Measurements from ENCODE around the gene RFK.

Gene RFK

DNA sequence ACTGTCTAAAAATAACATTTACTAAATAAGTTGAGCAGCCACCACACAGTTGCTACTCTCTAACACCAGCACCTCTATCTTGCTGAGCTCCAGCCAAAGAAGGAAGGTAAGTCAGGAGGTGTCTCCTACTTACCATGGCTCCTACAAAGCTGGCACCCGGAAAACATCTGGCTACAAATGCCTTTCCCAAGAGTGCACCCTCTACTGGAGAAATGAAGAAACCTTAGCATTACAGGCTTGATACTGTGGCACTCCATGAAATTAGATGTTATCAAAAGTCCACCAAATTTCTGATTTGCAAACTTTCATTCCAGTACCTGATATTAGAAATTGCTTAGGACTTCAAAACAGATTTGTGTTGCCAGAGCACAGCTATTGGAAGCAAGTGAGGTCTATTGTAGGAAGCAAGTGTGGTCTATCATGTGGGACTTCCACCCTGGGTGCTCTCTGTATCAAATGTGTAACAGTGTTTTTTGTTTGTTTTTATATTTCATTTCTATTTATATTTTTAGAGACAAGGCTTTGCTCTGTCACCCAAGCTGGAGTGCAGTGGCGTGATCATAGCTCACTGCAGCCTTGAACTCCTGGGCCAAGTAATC lies 25.7 kb upstream of the RFK start:
- peak; percentile 74 for TF ChIP-seq CTCF (IDR thresholded peaks at IDR 0.05; ENCODE audit: low read depth, low read length, missing control alignments)
- H3K4me3 ChIP-seq (replicated peaks; ENCODE audit: low read depth, low read length): no peak overlapping the region
- DNase-seq (ENCODE audit: extremely low read depth, low read depth): no peak

GRCh38 chr9:76417394-76417793 lies 23.2 kb upstream of the RFK start:
- DNase-seq (ENCODE audit: extremely low read depth, low read depth): no peak
- TF ChIP-seq CTCF (IDR thresholded peaks at IDR 0.05; ENCODE audit: low read depth, low read length, missing control alignments): no peak
- no peak overlapping the region for H3K4me3 ChIP-seq (replicated peaks; ENCODE audit: low read depth, low read length)

GRCh38 chr9:76415731-76416130 lies 21.5 kb upstream of the RFK start:
- no peak for DNase-seq (ENCODE audit: extremely low read depth, low read depth)

DNA sequence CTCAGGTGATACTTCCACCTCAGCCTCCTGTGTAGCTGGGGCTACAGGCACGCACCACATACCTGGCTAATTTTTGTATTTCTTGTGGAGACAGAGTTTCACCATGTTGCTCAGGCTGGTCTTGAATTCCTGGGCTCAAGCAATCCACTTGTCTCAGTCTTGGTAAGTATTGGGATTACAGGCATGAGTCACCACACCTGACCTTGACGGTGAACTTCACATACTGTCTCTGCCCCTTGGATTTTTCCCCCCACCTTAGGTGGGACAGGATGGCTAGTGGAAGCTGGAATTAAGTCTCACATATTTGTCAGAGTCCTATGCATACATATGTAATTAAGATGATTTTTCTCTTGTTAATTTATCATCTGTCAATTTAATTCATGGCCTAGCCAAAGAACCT lies 20.9 kb upstream of the RFK start:
- no peak for DNase-seq (ENCODE audit: extremely low read depth, low read depth)
- no peak for TF ChIP-seq CTCF (IDR thresholded peaks at IDR 0.05; ENCODE audit: low read depth, low read length, missing control alignments)
- no peak overlapping the region for H3K4me3 ChIP-seq (replicated peaks; ENCODE audit: low read depth, low read length)

More at GRCh38 chr9:76415731-76416130, 21.5 kb upstream of the RFK start:
- no peak for TF ChIP-seq CTCF (IDR thresholded peaks at IDR 0.05; ENCODE audit: low read depth, low read length, missing control alignments)
- no peak overlapping the region for H3K4me3 ChIP-seq (replicated peaks; ENCODE audit: low read depth, low read length)

DNA sequence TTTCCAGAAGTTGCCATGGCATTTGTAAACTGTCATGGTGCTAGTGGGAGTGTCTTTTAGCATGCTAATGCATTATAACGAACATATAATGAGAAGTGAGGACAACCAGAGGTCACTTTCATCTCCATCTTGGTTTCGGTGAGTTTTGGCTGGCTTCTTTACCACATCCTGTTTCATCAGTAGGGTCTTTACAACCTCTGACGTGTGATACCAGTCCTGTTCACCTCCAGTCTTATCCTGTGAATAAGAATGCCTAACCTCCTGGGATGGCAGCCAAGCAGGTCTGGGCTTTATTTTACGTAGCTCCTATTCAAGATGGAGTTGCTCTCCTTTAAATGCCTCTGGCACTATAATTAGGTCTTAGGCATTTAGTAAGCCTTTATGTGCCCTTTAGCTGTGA lies 20.4 kb upstream of the RFK start:
- TF ChIP-seq CTCF (IDR thresholded peaks at IDR 0.05; ENCODE audit: low read depth, low read length, missing control alignments): no peak
- no peak overlapping the region for H3K4me3 ChIP-seq (replicated peaks; ENCODE audit: low read depth, low read length)
- peak; percentile 52 for DNase-seq (ENCODE audit: extremely low read depth, low read depth)

DNA sequence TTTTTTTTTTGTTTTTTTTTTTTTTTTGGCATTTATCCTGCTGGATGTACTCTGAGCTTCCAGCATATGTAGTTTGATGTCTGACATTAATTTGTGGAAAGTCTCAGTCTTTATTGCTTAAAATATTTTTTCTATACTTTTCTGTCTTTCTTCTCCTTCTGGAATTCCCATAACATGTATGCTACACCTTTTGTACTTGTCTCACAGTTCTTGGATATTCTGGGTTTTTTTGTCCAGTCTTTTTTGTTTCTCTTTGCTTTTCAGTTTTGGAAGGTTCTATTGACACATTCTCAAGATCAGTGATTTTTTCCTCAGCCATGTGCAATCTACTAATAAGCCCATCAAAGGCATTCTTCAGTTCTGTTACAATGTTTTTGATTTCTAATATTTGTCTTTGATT lies 19.4 kb upstream of the RFK start:
- no peak overlapping the region for H3K4me3 ChIP-seq (replicated peaks; ENCODE audit: low read depth, low read length)
- DNase-seq (ENCODE audit: extremely low read depth, low read depth): no peak
- TF ChIP-seq CTCF (IDR thresholded peaks at IDR 0.05; ENCODE audit: low read depth, low read length, missing control alignments): no peak

DNA sequence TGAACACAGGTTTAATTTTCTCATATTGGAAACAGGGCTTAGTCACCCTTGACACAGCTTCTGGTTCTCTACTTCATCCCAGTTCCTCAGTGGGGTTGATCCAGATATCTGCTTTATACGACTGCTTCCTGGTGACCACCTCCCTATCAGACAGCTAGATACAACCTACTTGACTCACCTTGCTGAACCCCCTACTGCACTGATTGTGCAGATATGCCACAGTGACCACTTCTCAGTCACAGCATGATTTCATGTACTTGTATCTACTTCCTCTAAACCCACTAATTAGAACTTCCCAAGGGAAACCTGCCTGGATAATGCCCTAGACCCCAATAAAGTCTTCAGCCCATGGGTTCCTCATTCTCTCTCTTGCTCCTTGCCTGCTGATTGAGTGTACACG lies 18.4 kb upstream of the RFK start:
- no peak for TF ChIP-seq CTCF (IDR thresholded peaks at IDR 0.05; ENCODE audit: low read depth, low read length, missing control alignments)
- H3K4me3 ChIP-seq (replicated peaks; ENCODE audit: low read depth, low read length): no peak overlapping the region
- DNase-seq (ENCODE audit: extremely low read depth, low read depth): no peak
